ENCODE data around the gene HBM. TPM values are rescaled to one million over a fixed set of nuclear protein-coding genes. Genes with fewer than 3 reads are reported as not detected.
"Not testable (repeated sequence)": the region's sequence is repeated elsewhere in the genome, so short reads cannot be mapped to it uniquely, and the experiment has no call there.

The HBM gene
- polyA plus RNA-seq (ENCODE audit: low read depth in 6 of 6), result not detected

GRCh38 chr16:165539-166374 is at the start of gene HBM:
TSS of gene HBM (plus strand) at chr16:165978. CDS start at chr16:165998, 20 bp downstream.
- Mint-ChIP-seq H3K36me3 (no peaks in the 10 kb centered on the region), H3K4me1 (peaks cover 0 to 10% (median 5%) of the 10 kb centered on the region in 3 donors), H3K27me3 (peaks cover 40 to 72% (median 59%) of the 10 kb centered on the region in 3 donors), H3K27ac (peak within 1 kb of the TSS in 1 of 6 donors; percentile 49), H3K4me3 (peak within 1 kb of the TSS; percentile 7 to 85 (median 78)), H3K9me3 (no peaks in the 10 kb centered on the region)
- ATAC-seq (ENCODE audit: low read depth in 2 of 2), result peak; percentile 44 to 51
- DNase-seq, result no peak

- Mint-ChIP-seq H3K27ac (no peak overlapping the region), H3K4me1 (peaks cover 5 to 7% (median 6%) of the 10 kb centered on the region in 3 donors), H3K9me3 (no peaks in the 10 kb centered on the region), H3K4me3 (no peak overlapping the region), H3K36me3 (peaks cover 9 to 15% of the 10 kb centered on the region in 2 donors), H3K27me3 (no peaks in the 10 kb centered on the region)
- DNase-seq, result no peak
- ATAC-seq (ENCODE audit: low read depth in 2 of 2), result no peak
Measured at GRCh38 chr16:116015-116414, 49.8 kb upstream of the HBM start.

- Mint-ChIP-seq H3K27me3 (no peaks in the 10 kb centered on the region), H3K9me3 (no peaks in the 10 kb centered on the region), H3K36me3 (peaks cover 9 to 15% of the 10 kb centered on the region in 2 donors), H3K4me3 (no peak overlapping the region), H3K27ac (peak overlapping the region in 1 of 6 donors; percentile 63), H3K4me1 (peaks cover 5 to 7% (median 6%) of the 10 kb centered on the region in 3 donors)
- ATAC-seq (ENCODE audit: low read depth in 2 of 2) (peak; percentile 85 to 97), DNase-seq (peak; percentile 61)
Measured at GRCh38 chr16:117379-118365, 48.1 kb upstream of the HBM start.

- Mint-ChIP-seq H3K4me3 (no peak overlapping the region), H3K27ac (no peak overlapping the region), H3K36me3 (peaks cover 9 to 13% of the 10 kb centered on the region in 2 donors)
Measured at GRCh38 chr16:118857-119256, 46.9 kb upstream of the HBM start.

GRCh38 chr16:119295-119694 is 46.5 kb upstream of the HBM start:
- H3K36me3 Mint-ChIP-seq, result peaks cover 4 to 8% of the 10 kb centered on the region in 2 donors
- H3K9me3 Mint-ChIP-seq, result no peaks in the 10 kb centered on the region
- peaks cover 5 to 7% (median 6%) of the 10 kb centered on the region in 3 donors for H3K4me1 Mint-ChIP-seq
- no peak overlapping the region for H3K4me3 Mint-ChIP-seq
- ATAC-seq (ENCODE audit: low read depth in 2 of 2), result no peak
- DNase-seq, result no peak
- no peak overlapping the region for H3K27ac Mint-ChIP-seq
- H3K27me3 Mint-ChIP-seq, result no peaks in the 10 kb centered on the region

More at GRCh38 chr16:118857-119256, 46.9 kb upstream of the HBM start:
- H3K27me3 Mint-ChIP-seq, result no peaks in the 10 kb centered on the region
- H3K4me1 Mint-ChIP-seq, result peaks cover 5 to 7% (median 6%) of the 10 kb centered on the region in 3 donors
- H3K9me3 Mint-ChIP-seq, result no peaks in the 10 kb centered on the region
- no peak for ATAC-seq (ENCODE audit: low read depth in 2 of 2)
- DNase-seq, result no peak

GRCh38 chr16:119835-120491 is 45.8 kb upstream of the HBM start:
- DNase-seq (no peak), ATAC-seq (ENCODE audit: low read depth in 2 of 2) (no peak)
- no peak overlapping the region for H3K4me3 Mint-ChIP-seq
- peaks cover 0 to 5% of the 10 kb centered on the region in 2 donors for H3K36me3 Mint-ChIP-seq
- peak overlapping the region in 1 of 6 donors; percentile 39 for H3K27ac Mint-ChIP-seq
- no peaks in the 10 kb centered on the region for H3K9me3 Mint-ChIP-seq
- no peaks in the 10 kb centered on the region for H3K27me3 Mint-ChIP-seq
- H3K4me1 Mint-ChIP-seq, result peaks cover 5 to 7% (median 6%) of the 10 kb centered on the region in 3 donors

GRCh38 chr16:120756-121155 is 45.0 kb upstream of the HBM start:
- peaks cover 0 to 5% of the 10 kb centered on the region in 2 donors for H3K36me3 Mint-ChIP-seq
- H3K27me3 Mint-ChIP-seq, result no peaks in the 10 kb centered on the region
- DNase-seq, result no peak
- peaks cover 6 to 11% (median 8%) of the 10 kb centered on the region in 3 donors for H3K4me1 Mint-ChIP-seq
- no peak overlapping the region for H3K4me3 Mint-ChIP-seq
- H3K9me3 Mint-ChIP-seq, result no peaks in the 10 kb centered on the region
- no peak for ATAC-seq (ENCODE audit: low read depth in 2 of 2)
- H3K27ac Mint-ChIP-seq, result no peak overlapping the region

GRCh38 chr16:122361-122760 is 43.4 kb upstream of the HBM start:
- no peak for DNase-seq
- Mint-ChIP-seq H3K9me3 (no peaks in the 10 kb centered on the region), H3K27me3 (no peaks in the 10 kb centered on the region), H3K27ac (peak overlapping the region in 2 of 6 donors; percentile 14 to 66), H3K4me3 (no peak overlapping the region), H3K36me3 (no peaks in the 10 kb centered on the region), H3K4me1 (peaks cover 6 to 13% (median 9%) of the 10 kb centered on the region in 3 donors)
- ATAC-seq (ENCODE audit: low read depth in 2 of 2), result no peak

GRCh38 chr16:123558-124350 is 42.0 kb upstream of the HBM start:
- H3K9me3 Mint-ChIP-seq; DNase-seq; H3K27me3 Mint-ChIP-seq; H3K36me3 Mint-ChIP-seq; H3K4me3 Mint-ChIP-seq; ATAC-seq (ENCODE audit: low read depth in 2 of 2); H3K4me1 Mint-ChIP-seq: not testable (repeated sequence)
- peak overlapping the region in 1 of 6 donors; percentile 70 for H3K27ac Mint-ChIP-seq

GRCh38 chr16:125011-125410 is 40.8 kb upstream of the HBM start:
- no peaks in the 10 kb centered on the region for H3K9me3 Mint-ChIP-seq
- no peak for ATAC-seq (ENCODE audit: low read depth in 2 of 2)
- H3K36me3 Mint-ChIP-seq, result no peaks in the 10 kb centered on the region
- no peaks in the 10 kb centered on the region for H3K27me3 Mint-ChIP-seq
- no peak for DNase-seq
- no peak overlapping the region for H3K4me3 Mint-ChIP-seq
- H3K4me1 Mint-ChIP-seq, result peaks cover 0 to 15% (median 5%) of the 10 kb centered on the region in 3 donors
- H3K27ac Mint-ChIP-seq, result no peak overlapping the region

GRCh38 chr16:129075-129474 is 36.7 kb upstream of the HBM start:
- Mint-ChIP-seq H3K27ac (no peak overlapping the region), H3K36me3 (no peaks in the 10 kb centered on the region), H3K27me3 (no peaks in the 10 kb centered on the region), H3K4me3 (no peak overlapping the region), H3K4me1 (peaks cover 7 to 31% (median 8%) of the 10 kb centered on the region in 3 donors), H3K9me3 (no peaks in the 10 kb centered on the region)
- ATAC-seq (ENCODE audit: low read depth in 2 of 2) (no peak), DNase-seq (no peak)

- Mint-ChIP-seq H3K4me3 (no peak overlapping the region), H3K9me3 (no peaks in the 10 kb centered on the region), H3K27me3 (no peaks in the 10 kb centered on the region), H3K36me3 (no peaks in the 10 kb centered on the region), H3K27ac (no peak overlapping the region), H3K4me1 (peaks cover 7 to 26% (median 12%) of the 10 kb centered on the region in 3 donors)
- no peak for ATAC-seq (ENCODE audit: low read depth in 2 of 2)
- DNase-seq, result no peak
Measured at GRCh38 chr16:130533-131173, 35.1 kb upstream of the HBM start.

All from naive B cell (primary cell).